ENCODE data around the gene GOLGA6A.

DNA sequence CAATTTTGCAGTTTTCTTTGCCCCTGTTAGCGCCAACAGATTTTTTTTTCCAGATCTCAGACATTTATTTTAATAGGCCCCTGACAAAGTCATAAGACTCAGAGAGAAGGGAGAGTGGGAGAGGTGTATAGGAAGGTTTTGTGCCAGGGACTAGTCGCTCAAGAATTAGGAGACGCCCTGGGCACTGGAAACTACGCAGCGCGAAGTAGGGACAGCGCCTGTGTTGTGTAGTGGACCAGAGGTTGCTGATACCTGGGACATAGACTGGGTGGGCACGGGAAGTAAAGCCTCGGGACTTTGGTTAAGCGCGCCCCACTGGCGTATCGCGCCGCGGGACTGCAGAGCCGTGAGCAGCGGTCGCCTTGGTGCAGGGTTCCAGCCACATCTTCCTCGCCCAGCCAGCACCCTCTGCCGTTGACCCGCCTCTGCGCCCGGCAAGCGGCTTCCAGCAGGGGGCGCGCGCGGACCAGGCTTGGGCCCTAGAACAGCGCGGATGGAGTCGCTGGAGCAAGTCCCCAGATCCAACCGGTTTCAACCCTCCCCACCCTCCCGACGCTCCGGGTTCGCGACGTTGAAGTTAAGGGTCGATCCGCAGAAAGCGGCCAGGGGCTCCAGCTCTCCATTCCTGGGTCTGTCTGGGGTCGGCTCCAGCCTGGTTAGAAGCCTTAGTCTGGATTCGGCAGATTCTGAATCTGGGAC is 45.1 kb upstream of the GOLGA6A start:
- TF ChIP-seq, protein P1, sequence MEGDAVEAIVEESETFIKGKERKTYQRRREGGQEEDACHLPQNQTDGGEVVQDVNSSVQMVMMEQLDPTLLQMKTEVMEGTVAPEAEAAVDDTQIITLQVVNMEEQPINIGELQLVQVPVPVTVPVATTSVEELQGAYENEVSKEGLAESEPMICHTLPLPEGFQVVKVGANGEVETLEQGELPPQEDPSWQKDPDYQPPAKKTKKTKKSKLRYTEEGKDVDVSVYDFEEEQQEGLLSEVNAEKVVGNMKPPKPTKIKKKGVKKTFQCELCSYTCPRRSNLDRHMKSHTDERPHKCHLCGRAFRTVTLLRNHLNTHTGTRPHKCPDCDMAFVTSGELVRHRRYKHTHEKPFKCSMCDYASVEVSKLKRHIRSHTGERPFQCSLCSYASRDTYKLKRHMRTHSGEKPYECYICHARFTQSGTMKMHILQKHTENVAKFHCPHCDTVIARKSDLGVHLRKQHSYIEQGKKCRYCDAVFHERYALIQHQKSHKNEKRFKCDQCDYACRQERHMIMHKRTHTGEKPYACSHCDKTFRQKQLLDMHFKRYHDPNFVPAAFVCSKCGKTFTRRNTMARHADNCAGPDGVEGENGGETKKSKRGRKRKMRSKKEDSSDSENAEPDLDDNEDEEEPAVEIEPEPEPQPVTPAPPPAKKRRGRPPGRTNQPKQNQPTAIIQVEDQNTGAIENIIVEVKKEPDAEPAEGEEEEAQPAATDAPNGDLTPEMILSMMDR (IDR thresholded peaks at IDR 0.05; ENCODE audit: low read depth, low read length, poor library complexity, severe bottlenecking): peak; percentile 86
- TF ChIP-seq EZH2phosphoT487 (IDR thresholded peaks at IDR 0.05; ENCODE audit: borderline replicate concordance, low read length): no peak

Data from DOHH2 (cell line).